HG03025 (cell line): ENCODE results near the gene IL17REL.
"Not testable (repeated sequence)": the region's sequence is repeated elsewhere in the genome, so short reads cannot be mapped to it uniquely, and the experiment has no call there.

Experiments used
- ATAC-seq: cut with Tn5 transposase; IDR thresholded peaks from one replicate; pipeline ENCODE4 v1.9.1; 2021; ENCODE audit warnings: mild to moderate bottlenecking, moderate library complexity; ENCODE audit not compliant: unreplicated experiment, low FRiP score

IL17REL gene

DNA sequence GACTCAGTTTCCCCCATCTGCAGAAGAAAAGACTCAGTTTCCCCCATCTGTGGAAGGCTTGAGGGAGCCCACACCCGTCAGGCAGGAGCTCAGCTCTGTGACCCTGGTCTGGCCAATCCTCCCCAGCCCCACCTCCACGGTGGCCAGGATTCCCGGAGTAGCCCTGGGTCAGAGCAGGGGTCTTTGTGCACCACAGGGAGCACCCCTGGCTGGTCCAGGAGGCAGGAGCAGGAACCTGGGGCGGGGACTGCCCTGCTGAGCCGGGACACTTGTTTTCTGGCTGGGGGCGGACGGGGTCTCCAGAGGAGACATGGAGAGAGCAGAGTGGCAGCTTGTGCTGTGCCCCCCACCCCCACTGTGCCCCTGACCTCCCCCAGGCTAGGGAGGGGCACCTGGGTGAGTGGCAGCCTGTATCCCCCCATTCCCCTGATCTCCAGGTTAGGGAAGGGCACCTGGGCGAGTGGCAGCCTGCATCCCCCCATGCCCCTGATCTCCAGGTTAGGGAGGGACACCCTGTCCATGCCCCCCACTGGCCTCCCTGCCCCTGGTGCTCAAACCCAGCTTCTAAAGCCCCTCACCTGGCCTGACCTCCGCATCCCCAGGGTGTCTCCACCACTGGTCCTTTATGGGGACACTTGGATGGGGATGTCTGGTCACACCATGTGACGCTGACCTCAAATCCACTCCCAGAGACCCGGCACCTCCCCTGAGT, 18.8 kb downstream of the IL17REL start:
- ATAC-seq = no peak

DNA sequence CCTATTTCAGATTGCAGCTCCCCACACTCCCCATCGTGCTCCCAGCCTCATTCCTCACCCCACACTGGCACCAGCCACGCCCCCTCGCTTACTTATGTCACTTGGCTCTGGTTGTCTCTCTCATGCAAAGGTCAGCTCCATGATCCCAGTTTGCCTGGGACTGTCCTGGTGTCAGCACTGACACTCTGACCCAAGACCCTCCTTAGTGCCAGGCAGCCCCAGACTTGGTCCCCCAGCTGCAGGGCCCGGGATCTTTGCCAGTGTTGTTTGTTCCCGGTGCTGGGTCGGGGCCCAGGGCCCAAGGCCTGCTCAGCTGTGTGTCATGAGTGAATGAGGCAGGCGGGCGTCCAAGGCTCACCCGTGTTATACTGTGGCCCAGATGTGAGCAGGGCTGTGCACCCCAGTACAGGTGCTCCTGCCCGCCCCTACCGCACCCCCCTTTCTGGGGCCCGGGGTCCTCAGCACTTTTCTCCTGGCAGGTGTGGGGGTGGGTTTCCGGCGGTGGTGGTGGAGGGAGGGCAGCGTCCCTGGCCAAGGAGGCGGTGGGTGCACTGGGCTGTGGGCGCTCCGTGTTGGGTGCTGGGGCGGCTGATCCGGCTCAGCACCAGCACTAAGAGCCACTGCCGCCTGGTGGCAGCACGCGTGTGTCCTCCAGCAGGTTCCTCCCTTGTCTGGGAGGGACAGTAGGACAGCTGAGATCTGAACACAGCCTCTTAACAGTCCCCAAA, 19.5 kb downstream of the IL17REL start:
- ATAC-seq = no peak

DNA sequence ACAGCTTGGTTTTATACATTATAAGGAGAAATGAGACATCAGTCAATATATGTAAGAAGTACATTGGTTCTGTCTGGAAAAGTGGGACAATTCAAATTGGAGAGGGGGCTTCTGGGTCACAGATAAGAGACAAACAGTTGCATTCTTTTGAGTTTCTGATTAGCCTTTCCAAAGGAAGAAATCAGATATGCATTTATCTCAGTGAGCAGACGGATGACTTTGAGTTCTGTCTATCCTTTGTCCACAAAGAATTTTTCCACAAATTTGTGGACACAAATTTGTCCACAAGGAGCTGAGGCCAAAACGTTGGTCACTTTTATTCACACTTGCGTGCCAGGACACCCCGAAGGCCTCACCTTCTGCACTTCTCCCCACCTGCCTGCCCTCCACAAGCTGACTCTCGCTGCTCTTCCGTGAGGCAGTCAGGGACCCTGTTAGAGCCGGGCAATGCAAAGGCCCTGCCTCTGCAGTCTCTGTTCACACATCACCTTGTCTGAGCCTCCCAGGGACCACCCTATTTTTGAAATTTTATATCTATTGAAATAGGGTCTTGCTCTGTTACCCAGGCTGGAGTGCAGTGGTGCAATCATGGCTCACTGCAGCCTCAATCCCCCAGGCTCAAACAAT, 20.5 kb downstream of the IL17REL start:
- ATAC-seq = no peak

DNA sequence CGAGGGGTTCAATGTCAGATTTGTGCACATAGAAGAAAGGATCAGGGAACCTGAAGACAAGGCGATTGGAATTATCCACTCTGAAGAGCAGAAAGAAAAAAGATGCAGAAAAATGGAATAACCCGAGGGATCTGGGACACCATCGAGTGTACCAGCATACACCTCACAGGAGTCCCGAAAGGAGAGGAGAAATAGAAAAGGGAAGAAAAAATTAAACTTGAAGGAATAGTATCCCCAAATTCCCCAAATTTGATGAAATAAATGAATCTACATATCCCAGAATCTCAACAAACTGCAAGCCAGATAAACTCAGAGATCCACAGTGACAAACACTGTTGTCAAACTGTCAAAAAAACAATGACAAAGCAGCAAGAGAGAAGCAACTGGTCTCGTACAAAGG, 21.4 kb downstream of the IL17REL start:
- ATAC-seq = no peak

DNA sequence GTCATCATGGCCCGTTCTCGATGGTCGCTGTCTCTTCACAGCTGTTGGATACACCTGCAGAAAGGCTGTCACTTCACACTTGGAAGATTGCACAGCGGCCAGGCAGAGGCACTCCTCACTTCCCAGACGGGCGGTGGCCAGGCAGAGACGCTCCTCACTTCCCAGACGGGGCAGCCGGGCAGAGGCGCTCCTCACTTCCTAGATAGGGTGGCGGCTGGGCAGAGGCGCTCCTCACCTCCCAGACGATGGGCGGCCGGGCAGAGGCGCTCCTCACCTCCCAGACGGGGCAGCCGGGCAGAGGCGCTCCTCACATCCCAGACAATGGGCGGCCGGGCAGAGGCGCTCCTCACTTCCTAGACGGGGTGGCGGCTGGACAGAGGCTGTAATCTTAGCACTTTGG, 22.7 kb downstream of the IL17REL start:
- ATAC-seq = not testable (repeated sequence)

DNA sequence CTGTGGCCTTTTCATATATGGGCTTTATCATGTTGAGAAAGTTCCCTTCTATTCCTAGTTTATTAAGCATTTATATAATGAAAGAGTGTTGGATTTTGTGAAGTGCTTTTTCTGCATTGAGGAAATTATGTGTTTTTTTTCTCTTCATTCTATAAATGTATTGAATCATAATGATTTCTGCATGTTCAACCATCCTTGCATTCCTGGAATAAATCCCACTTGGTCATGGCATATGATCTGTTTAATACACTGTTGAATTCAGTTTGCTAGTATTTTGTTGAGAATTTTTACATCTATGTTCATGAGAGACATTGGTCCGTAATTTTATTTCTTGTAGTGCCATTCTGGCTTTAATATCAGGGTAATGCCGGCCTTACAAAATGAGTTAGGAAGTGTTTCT, 26.2 kb downstream of the IL17REL start:
- ATAC-seq = no peak

DNA sequence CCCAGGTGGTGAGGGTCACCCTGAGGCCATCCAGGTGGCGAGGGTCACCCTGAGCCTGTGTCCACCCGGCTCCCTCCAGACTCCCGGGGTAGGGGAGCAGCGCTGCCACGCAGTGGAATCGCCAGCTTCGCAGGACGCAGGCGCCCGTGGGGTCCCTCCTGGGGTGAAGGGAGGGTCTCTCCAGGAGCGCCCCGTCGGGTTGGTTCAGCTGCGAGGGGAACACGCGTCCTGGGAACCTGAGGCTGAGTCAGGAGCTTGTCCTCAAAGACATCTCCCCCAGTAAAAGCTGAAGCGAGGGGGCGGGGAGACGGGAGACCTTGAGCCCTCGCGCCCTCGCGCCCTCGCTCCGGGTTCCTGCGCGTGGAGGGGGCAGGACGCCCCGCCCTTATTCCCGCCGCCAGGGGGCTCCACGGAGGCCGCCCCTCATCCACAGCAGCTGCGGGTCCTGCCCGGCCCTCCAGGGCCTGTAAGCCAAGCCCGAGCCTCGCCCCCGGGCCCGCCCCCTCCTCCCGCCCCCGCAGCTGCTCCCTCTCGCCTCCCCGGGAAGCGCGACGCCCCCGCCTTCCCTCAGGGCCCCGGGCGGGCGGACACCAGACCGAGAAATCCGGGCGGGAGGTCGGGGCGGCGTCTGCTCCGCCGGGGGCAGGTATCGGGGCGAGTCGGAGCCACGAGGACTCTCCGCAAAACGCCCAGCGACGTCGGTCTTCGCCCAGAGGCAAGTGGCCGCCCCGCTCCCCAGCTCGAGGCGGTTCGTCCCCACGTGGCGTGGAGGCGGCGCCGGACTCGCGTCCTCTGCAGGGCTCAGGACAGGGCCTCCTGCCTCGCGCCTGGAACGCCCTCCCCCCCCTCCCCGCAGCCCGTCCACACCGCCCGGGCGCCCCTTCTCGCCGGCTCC, 29.2 kb downstream of the IL17REL start:
- no peak for ATAC-seq

DNA sequence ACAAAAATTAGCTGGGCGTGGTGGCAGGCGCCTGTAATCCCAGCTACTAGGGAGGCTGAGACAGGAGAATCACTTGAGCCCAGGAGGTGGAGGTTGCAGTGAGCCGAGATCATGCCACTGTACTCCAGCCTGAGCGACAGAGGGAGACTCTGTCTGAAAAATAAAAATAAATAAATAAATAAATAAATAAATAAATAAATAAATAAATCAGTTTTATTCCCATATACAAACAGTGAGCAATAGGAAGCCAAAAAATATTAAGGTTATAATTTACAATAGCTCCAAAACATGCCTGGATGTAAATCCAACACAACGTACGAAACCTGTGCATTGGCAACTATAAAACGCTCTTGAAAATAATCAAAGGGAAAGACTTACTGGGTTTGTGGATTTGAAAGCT, 30.8 kb downstream of the IL17REL start:
- ATAC-seq = not testable (repeated sequence)

DNA sequence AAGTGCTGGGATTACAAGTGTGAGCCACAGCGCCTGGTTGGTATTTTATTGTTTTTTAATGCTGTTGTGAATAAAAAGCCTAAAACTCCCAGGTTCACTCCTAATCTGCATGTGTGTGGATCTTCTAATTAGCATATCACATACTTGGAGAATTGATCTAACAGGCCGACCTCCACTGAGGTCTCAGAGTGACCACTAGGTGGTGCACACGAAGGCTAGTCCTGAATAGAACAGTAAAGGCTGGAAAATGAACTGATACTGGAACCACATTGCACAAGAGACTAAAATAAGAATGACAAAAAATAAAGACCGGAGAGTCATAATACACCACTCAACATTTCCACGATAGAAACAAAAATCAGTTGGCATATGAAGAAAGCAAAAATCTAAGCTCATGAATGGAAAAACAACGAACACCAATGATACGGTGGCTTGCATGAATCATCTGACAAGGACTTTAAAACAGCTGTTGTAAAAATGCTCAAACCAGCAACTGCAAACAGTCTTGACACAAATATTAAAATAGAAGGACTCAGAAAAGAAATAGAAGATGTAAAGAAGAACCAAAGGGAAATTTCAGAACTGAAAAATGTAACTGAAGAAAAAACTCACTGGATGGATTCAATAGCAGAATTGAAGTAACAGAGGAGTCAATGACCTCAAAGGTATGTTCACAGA, 32.8 kb downstream of the IL17REL start:
- ATAC-seq = no peak

DNA sequence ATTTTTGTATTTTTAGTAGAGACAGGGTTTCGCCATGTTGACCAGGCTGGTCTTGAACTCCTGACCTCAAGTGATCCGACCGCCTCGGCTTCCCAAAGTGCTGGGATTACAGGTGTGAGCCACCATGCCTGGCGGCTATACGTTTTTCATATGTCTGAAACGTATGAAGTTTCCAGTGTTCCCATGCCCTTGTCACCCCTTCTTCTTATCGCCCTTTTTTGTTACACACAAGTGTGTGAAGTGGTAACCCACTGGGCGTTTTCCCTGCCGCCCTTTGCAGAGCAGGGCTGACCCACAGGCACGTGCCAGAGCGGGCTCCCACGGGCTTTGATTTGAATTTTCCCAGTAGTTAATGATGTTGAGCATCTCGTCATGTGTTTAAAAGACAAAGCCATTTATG, 35.0 kb downstream of the IL17REL start:
- no peak for ATAC-seq

DNA sequence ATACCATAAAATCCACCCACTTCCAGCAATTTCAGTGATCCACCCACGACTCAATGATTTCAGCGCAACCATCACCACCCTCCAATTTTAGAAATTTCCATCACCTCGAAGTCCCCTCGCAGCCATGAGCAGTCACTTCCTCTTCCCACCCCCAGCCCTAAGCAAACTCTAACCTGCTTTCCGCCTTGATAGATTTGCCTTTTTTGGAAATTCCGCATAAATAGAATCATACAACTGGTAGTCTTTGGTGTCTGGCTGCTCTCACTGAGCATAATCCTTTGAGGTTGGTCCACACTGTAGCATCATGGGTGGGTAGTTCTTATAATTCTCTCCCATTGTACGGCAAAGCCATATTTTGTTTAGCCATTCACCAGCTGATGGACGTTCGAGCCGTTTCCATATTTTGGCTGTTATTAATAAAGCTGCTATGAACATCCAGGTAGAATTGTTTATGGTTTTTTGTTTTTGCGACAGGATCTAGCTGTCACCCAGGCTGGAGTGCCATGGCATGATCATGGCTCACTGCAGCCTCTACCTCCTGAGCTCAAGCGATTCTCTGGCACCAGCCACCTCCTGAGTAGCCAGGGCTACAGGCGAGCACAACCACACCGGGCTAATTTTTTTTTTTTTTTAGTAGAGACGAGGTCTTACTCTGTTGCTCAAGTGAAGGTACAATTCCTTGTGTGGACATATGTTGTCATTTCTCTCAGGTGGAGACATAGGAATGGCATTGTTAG, 36.0 kb downstream of the IL17REL start:
- ATAC-seq = no peak

DNA sequence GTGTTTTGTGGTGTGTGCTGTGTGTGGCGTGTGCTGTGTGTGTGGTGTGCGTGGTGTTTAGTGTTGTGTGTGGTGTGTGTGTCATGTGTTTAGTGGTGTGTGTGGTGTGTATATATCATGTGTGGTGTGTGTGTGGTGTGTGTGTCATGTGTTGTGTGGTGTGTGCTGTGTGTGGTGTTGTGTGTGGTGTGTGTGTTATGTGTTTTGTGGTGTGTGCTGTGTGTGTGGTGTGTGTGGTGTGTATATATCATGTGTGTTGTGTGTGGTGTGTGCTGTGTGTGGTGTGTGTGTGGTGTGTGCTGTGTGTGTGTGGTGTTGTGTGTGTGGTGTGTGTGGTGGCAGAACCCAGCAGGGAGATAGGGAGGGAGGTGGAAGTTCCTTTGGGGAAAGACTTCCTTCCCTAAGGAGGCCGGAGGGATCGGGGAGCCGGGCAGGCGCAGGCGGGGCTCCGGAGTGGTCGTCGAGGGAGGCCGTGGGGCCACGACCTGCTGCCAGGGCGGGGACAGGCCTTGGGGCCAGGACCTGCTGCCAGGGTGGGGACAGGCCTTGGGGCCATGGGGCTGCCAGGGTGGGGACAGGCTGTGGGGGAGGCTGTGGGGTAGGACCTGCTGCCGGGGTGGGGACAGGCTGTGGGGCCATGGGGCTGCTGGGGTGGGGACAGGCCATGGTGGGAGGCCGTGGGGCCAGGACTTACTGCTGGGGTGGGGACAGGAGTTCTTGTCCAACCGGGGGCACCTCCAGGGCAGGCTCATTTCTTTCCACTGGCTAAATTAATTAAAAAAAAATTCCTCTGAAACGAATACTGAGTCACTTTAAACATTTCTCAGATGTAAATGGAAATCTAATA, 36.8 kb downstream of the IL17REL start:
- no peak for ATAC-seq

DNA sequence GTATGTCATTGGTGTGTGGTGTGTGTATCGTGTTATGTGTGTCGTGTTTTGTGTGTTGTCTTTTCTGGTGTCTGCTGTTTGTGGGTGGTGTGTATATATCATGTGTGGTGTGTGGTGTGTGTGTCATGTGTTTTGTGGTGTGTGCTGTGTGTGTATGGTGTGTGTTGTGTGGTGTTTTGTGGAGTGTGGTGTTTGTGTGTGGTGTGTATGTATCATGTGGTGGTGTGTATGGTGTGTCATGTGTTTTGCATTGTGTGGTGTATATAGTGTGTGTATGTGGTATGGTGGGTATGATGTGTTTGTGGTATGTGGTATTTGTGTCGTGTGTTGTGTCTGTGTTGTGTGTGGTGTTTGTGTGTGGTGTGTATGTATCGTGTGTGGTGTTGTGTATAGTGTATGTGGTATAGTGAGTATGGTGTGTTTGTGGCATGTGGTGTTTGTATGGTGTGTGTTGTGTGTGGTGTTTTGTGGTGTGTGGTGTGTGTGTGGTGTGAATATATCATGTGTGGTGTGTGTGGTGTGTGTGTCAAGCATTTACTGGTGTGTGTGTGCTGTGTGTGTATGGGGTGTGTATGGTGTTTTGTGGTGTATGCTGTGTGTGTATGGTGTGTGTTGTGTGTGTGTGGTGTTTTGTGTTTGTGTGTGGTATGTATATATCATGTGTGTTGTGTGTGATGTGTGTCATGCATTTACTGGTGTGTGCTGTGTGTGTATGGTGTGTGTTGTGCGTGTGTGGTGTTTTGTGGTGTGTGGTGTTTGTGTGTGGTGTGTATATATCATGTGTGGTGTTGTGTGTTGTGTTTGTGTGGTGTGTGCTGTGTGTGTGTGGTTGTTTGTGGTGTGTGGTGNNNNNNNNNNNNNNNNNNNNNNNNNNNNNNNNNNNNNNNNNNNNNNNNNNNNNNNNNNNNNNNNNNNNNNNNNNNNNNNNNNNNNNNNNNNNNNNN, 39.3 kb downstream of the IL17REL start:
- no peak for ATAC-seq

DNA sequence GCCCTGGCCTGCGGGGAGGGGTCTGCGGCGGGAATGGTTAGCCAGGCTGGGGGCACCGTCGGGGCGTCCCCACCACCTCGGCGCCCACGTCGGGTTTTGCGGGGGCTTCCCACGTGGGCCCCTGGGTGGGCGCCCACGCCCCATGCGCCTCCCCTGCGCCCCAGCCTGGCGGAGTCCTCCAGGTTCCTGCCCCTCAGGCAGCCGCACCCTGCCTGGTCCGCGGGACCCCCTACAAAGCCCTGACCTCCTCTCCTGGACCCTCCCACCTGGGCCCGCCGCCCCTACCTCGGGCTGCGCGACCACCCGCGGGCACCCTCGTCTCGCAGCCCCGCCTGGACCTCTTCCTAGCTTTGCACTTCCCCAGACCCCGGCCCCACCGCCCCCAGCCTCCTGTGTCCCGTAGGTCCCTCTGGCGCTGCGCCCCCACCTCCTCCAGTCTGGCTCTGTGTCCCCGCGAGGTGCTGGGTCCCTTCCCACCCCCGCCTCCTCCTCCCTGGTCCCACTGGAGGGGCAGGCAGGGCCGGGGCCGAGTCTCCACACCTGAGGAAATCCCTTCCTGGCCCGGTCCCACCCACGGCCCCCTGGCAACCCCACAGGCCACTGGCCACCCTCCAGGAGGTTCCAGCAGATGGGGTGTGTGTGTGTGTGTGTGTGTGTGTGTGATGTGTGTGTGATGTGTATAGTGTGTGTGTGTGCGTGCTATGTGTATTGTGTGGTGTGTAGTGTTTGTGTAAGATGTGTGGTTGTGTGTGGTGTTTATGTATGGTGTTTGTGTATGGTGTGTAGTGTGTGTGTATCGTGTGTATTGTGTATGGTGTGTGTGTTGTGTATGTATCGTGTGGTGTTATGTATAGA, 40.2 kb downstream of the IL17REL start:
- ATAC-seq = no peak

DNA sequence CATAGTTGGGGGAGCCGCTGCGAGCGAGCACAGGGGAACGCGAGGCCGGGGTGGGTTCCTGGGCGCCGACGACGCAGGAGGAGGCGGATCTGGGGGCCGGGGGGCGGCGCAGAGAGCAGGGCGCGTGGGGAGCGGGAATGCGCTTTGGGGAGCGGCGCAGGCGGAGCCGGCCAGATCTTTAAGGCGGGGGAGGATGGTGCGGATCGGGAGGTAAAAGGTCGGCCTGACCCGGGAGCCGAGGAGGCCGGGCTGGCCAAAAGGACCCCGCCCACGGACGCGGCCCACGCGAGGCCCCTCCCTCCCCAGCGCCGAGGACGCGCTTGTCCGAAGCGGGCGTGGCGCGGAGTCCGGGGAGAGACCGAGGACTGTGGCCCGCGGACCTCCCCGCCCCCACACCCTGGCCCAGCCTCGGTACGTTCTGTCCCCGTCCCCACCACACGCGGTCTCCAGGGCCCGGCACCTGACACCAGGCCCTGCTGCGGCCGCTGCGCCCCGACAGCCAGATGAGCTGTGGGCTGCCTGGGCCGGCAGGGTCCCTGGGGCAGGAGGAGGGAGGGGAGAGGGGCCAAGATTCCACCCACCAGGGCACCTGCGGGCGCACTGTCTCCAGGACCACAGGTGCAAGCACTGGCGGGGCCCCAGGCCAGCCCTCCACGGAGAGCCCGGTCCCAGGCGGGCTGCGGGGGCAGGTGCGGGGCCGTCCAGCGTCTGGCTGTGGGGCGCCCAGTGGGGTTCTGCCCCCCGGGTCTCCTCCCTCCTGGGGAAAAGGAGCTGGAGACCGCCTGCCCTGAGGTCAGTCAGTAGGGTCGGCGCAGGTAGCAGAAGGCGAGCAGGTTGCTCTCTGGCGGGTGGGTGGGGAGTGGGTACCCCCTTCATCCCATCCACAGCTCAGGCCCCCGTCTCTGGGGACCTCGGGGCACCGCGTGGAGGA, 41.1 kb downstream of the IL17REL start:
- no peak for ATAC-seq
